Measurements from ENCODE around the gene LGALS9.
"Not testable (repeated sequence)": the region's sequence is repeated elsewhere in the genome, so short reads cannot be mapped to it uniquely, and the experiment has no call there.

LGALS9 gene

GRCh38 chr17:27666831-27667560 is 36.0 kb downstream of the LGALS9 start:
- intact Hi-C loops (cut with DNase I): no loop called here
- DNase-seq: peak in 3 of 42 donors; percentile 4 to 29 (median 9)

- DNase-seq: no peak
Observed at GRCh38 chr17:27667656-27668487, 36.9 kb downstream of the LGALS9 start.

GRCh38 chr17:27668488-27668823 is 37.5 kb downstream of the LGALS9 start:
- peak in 1 of 42 donors; percentile 22 for DNase-seq
- intact Hi-C loops (cut with DNase I): no loop called here

More at GRCh38 chr17:27667656-27668487, 36.9 kb downstream of the LGALS9 start:
- intact Hi-C loops (cut with DNase I): no loop called here

- no peak for DNase-seq
- intact Hi-C loops (cut with DNase I): no loop called here
Observed at GRCh38 chr17:27669136-27669535, 38.1 kb downstream of the LGALS9 start.

GRCh38 chr17:27669850-27670249 is 38.9 kb downstream of the LGALS9 start:
- DNase-seq: no peak
- intact Hi-C loops (cut with DNase I): no loop called here

- no peak for DNase-seq
- intact Hi-C loops (cut with DNase I): no loop called here
Observed at GRCh38 chr17:27670791-27671590, 40.0 kb downstream of the LGALS9 start.

GRCh38 chr17:27671591-27671910 is 40.6 kb downstream of the LGALS9 start:
- no peak for DNase-seq
- intact Hi-C loops (cut with DNase I): no loop called here

GRCh38 chr17:27671977-27672480 is 41.0 kb downstream of the LGALS9 start:
- intact Hi-C loops (cut with DNase I); DNase-seq: not testable (repeated sequence)

GRCh38 chr17:27674335-27674734 is 43.3 kb downstream of the LGALS9 start:
- DNase-seq: no peak
- intact Hi-C loops (cut with DNase I): no loop called here

GRCh38 chr17:27677191-27677590 is 46.2 kb downstream of the LGALS9 start:
- DNase-seq: no peak
- intact Hi-C loops (cut with DNase I): no loop called here

GRCh38 chr17:27686322-27686721 is 55.3 kb downstream of the LGALS9 start:
- DNase-seq; intact Hi-C loops (cut with DNase I): not testable (repeated sequence)

- intact Hi-C loops (cut with DNase I): no loop called here
- DNase-seq: no peak
Observed at GRCh38 chr17:27690882-27691281, 59.9 kb downstream of the LGALS9 start.

- DNase-seq: peak in 1 of 42 donors; percentile 15
- intact Hi-C loops (cut with DNase I): not testable (repeated sequence)
Observed at GRCh38 chr17:27695254-27695814, 64.3 kb downstream of the LGALS9 start.

Measured in head of caudate nucleus (tissue), 42 donors.